Endothelial cell of umbilical vein (primary cell): ENCODE results near the gene ANKRD23. TPM values are rescaled to one million over a fixed set of nuclear protein-coding genes. Genes with fewer than 3 reads are reported as not detected.

ENCODE experiments used
- BruUV-seq: library from RNA; stranded (reverse); fragments of 400-500 nt; replicated peaks from 2 replicates; lab custom pipeline; 2021; lab: Mats Ljungman, UMichigan
- CTCF ChIA-PET: fragments of 300-600, 350-600 bp; sonication (Branson Sonifier 250); formaldehyde crosslinking; loops from one replicate; lab custom pipeline; 2021; ENCODE audit warnings: antibody characterized with exemption, inconsistent platforms; lab: Charles Lee
- POLR2A ChIA-PET: fragments of 300-600, 350-600 bp; sonication (Branson Sonifier 250); formaldehyde crosslinking; loops from one replicate; lab custom pipeline; 2021; ENCODE audit warnings: antibody characterized with exemption, inconsistent platforms; lab: Charles Lee
- DNase-seq: peaks from one replicate; pipeline ENCODE4 v3.0.0-alpha.2; 2011; ENCODE audit warnings: low read depth, low spot score
- FAIRE-seq: peaks from 2 replicates; lab custom pipeline; 2011; peaks lifted over from hg19 to GRCh38; lab: Jason Lieb, UNC
- H2AFZ ChIP-seq: 2 replicates; pipeline ENCODE4 v1.6.0; 2012; ENCODE audit warnings: low read depth, low read length, control low read depth, inconsistent platforms
- H3K27ac ChIP-seq: 2 replicates; pipeline ENCODE4 v1.5.1; 2011; ENCODE audit warnings: low read depth, mild to moderate bottlenecking, control low read depth, low read length, moderate library complexity; ENCODE audit not compliant: insufficient read depth
- H3K27me3 ChIP-seq, 2 experiments: 2 replicates each; pipeline versions ENCODE4 v1.6.0 to v1.6.1; 2011; ENCODE audit warnings: low read length in 2 of 2, mixed read lengths in 1 of 2; ENCODE audit not compliant: control insufficient read depth in 2 of 2, insufficient read depth in 2 of 2
- H3K36me3 ChIP-seq, 2 experiments: 2 replicates in 1 of 2; 3 replicates in 1 of 2; pipeline ENCODE4 v1.5.1; 2011; ENCODE audit warnings: low read length in 2 of 2, mild to moderate bottlenecking in 1 of 2, moderate library complexity in 1 of 2; ENCODE audit not compliant: control insufficient read depth in 2 of 2, insufficient read depth in 2 of 2; ENCODE audit errors: extremely low read depth in 1 of 2
- H3K4me1 ChIP-seq: 3 replicates; pipeline ENCODE4 v1.5.1; 2011; ENCODE audit warnings: mild to moderate bottlenecking, low read length; ENCODE audit not compliant: control insufficient read depth, insufficient read depth; ENCODE audit errors: extremely low read depth
- H3K4me2 ChIP-seq: 2 replicates; pipeline ENCODE4 v1.6.1; 2011; ENCODE audit warnings: low read length, control low read depth, mixed read lengths; ENCODE audit not compliant: insufficient read depth
- H3K4me3 ChIP-seq, 3 experiments: fragments of 200-600 bp in 1 of 3; sonication (generic), shearing (Covaris generic) in 1 of 3; replicated peaks in 1 of 3; 2 replicates each; pipeline ENCODE4 v1.5.1; 2011 to 2016; ENCODE audit warnings: control low read depth in 3 of 3, low read length in 3 of 3, mild to moderate bottlenecking in 2 of 3, inconsistent platforms in 1 of 3, low read depth in 1 of 3, moderate library complexity in 1 of 3; ENCODE audit not compliant: insufficient read depth in 1 of 3
- H3K79me2 ChIP-seq: 2 replicates; pipeline ENCODE4 v1.6.0; 2012; ENCODE audit warnings: low read length, inconsistent platforms; ENCODE audit not compliant: control insufficient read depth, insufficient read depth
- H3K9ac ChIP-seq: replicated peaks from 2 replicates; pipeline ENCODE3; 2011; ENCODE audit warnings: low read length, control low read depth; ENCODE audit not compliant: insufficient read depth; ENCODE audit errors: extremely low read depth
- H3K9me1 ChIP-seq: replicated peaks from 3 replicates; pipeline ENCODE4 v1.6.0; 2011; ENCODE audit warnings: mild to moderate bottlenecking, low read length; ENCODE audit not compliant: control insufficient read depth, insufficient read depth; ENCODE audit errors: extremely low read depth
- H3K9me3 ChIP-seq: replicated peaks from 2 replicates; pipeline ENCODE4 v1.5.1; 2012; ENCODE audit warnings: low read length, inconsistent platforms; ENCODE audit not compliant: control insufficient read depth, insufficient read depth
- H4K20me1 ChIP-seq: replicated peaks from 2 replicates; pipeline ENCODE3; 2011; ENCODE audit warnings: mild to moderate bottlenecking, low read length; ENCODE audit not compliant: control insufficient read depth, insufficient read depth; ENCODE audit errors: extremely low read depth
- CTCF ChIP-seq, 2 donors: IDR thresholded peaks; 1 replicate in 1 of 2; 2 replicates in 1 of 2; pipeline ENCODE4 v1.5.1; 2011; ENCODE audit warnings: low read length in 2 of 2, mild to moderate bottlenecking in 2 of 2, moderate library complexity in 2 of 2, control low read depth in 1 of 2, inconsistent platforms in 1 of 2, low read depth in 1 of 2; ENCODE audit not compliant: insufficient read depth in 1 of 2; ENCODE audit errors: extremely low read depth in 1 of 2
- EZH2 ChIP-seq: IDR thresholded peaks from 2 replicates; pipeline ENCODE4 v1.6.1; 2012; ENCODE audit warnings: borderline replicate concordance, low read depth, mild to moderate bottlenecking, moderate library complexity, low read length, inconsistent platforms; ENCODE audit not compliant: severe bottlenecking
- FOS ChIP-seq: IDR thresholded peaks from 2 replicates; pipeline ENCODE4 v1.6.1; 2011; ENCODE audit warnings: mild to moderate bottlenecking, low read length, moderate library complexity, borderline replicate concordance; ENCODE audit not compliant: insufficient read depth
- GATA2 ChIP-seq: IDR thresholded peaks from 2 replicates; pipeline ENCODE4 v1.7.0; 2011; ENCODE audit warnings: low read depth, mild to moderate bottlenecking, moderate library complexity, mixed read lengths, low read length; ENCODE audit not compliant: insufficient read length, insufficient read depth
- JUN ChIP-seq: IDR thresholded peaks from 2 replicates; pipeline ENCODE4 v1.6.1; 2011; ENCODE audit warnings: borderline replicate concordance, low read depth; ENCODE audit not compliant: insufficient read length, insufficient read depth
- MYC ChIP-seq: IDR thresholded peaks from one replicate; pipeline ENCODE4 v1.6.1; 2011; ENCODE audit warnings: mild to moderate bottlenecking, low read depth, low read length
- POLR2A ChIP-seq: IDR thresholded peaks from 2 replicates; pipeline ENCODE4 v1.6.1; 2012; ENCODE audit warnings: low read depth, mild to moderate bottlenecking, control low read depth, low read length
- POLR2AphosphoS5 ChIP-seq: IDR thresholded peaks from 2 replicates; pipeline ENCODE4 v1.6.1; 2012; ENCODE audit warnings: low read depth, mild to moderate bottlenecking, control low read depth, low read length, moderate library complexity; ENCODE audit not compliant: insufficient read depth
- dilution Hi-C: fragments of 300-500 bp; cut with MboI; formaldehyde crosslinking; loops from one replicate; pipeline ENCODE4 v1.15.0; 2019; ENCODE audit warnings: low sequenced_read_pairs; ENCODE audit not compliant: extremely low pct_ligation_motif_present
- intact Hi-C: fragments of 100-400 bp; cut with micrococcal nuclease; formaldehyde crosslinking; loops from one replicate; pipeline ENCODE4 v1.10.0; 2022
- polyA plus RNA-seq, 4 experiments: library from polyadenylated mRNA; depleted of rRNA in 3 of 4; stranded (reverse) in 3 of 4; unstranded in 1 of 4; fragments of >200 nt; gene quantifications; 2 replicates each; pipeline versions ENCODE4 v1.2.1 to v1.2.3, GENCODE V29; 2011 to 2012; ENCODE audit warnings: missing spikeins in 1 of 4
- total RNA-seq: library from RNA; stranded (reverse); gene quantifications from 2 replicates; pipeline ENCODE4 v1.2.3, GENCODE V29; 2021
- TF ChIP-seq, protein P1 (sequence below): IDR thresholded peaks from 2 replicates; pipeline ENCODE4 v1.6.1; 2011; ENCODE audit not compliant: insufficient read depth, insufficient read length

ANKRD23 gene
- total and polyA plus RNA-seq, 2 donors (not counting 3 experiments of a cell fraction or from before 2014, with no cell fraction given) = 1.7 to 3.6 TPM

DNA sequence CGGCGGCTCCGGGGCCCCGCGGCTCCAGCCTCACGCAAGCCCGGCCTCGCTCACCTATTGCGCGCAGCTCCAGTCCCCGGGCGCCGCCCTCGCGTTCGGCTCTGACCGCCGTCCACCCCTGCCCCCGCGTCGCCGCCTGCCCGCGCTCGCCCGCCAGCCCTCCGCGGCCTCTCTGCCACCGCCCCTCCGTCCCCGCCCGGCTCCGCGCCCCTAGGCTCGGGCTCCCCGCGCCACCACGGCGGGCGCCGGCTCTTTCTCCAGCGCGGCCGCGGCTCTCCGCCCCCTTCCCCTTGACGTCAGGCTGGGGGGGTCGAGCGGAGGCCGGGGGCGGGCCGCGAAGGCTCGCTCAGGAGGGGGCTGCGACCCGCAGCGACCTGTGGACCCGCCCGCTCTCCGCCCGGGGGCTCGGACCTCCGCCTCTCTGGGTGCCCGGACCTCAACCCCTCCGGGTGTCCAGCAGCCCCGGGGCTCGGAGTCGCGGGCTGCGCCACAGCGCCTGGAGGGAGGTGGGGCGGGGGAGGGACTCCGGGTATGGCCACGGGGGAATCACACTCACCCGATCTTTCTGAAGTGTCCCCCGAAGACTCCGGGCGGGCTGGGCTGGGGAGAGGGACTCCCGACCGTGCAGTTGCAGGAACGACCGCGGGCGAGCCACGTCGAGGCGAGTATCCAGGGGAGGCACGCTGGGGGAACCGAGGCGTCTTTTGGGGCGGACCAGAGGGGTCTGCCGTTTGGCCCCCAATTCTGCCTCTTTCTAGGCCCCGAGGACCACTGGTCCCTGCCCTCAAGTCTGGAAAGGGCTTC is 26.2 kb upstream of the ANKRD23 start, which contains the start of gene SEMA4C:
Gene SEMA4C (minus strand): TSS at position 259 of the 804 bp plus-strand sequence. CDS start 2,194 bp downstream, outside the sequence.
- TF ChIP-seq MYC (no peak), JUN (no peak), EZH2 (peak; percentile 48)
- H3K9me3 ChIP-seq = no peaks in the 10 kb centered on the region
- H3K4me1 ChIP-seq = peaks cover 33% of the 10 kb centered on the region
- peak within 1 kb of the TSS; percentile 60 for H3K4me2 ChIP-seq
- ChIA-PET CTCF (interaction anchor here (6.5 kb wide), 1 partner anchor 11 kb away, joined by 81 read pairs; the partner anchor contains the start of gene ANKRD39), POLR2A (no interaction called here)
- H3K36me3 ChIP-seq = peaks cover 1 to 7% of the 10 kb centered on the region in 2 experiments
- H4K20me1 ChIP-seq = no peaks in the 10 kb centered on the region
- H3K27me3 ChIP-seq = peaks cover 12 to 16% of the 10 kb centered on the region in 2 experiments
- intact Hi-C loops = no loop called here
- DNase-seq (peak; percentile 45), FAIRE-seq (peak; percentile 28)
- dilution Hi-C loops = no loop called here
- H3K9ac ChIP-seq = peak within 1 kb of the TSS; percentile 76
- BruUV-seq = no TSS peak
- H3K27ac ChIP-seq = no peak within 1 kb of the TSS
- H3K4me3 ChIP-seq = peak within 1 kb of the TSS; percentile 59 to 86 (median 65)
- peak within 1 kb of the TSS; percentile 47 for H2AFZ ChIP-seq
- no peaks in the 10 kb centered on the region for H3K79me2 ChIP-seq
- H3K9me1 ChIP-seq = no peaks in the 10 kb centered on the region

DNA sequence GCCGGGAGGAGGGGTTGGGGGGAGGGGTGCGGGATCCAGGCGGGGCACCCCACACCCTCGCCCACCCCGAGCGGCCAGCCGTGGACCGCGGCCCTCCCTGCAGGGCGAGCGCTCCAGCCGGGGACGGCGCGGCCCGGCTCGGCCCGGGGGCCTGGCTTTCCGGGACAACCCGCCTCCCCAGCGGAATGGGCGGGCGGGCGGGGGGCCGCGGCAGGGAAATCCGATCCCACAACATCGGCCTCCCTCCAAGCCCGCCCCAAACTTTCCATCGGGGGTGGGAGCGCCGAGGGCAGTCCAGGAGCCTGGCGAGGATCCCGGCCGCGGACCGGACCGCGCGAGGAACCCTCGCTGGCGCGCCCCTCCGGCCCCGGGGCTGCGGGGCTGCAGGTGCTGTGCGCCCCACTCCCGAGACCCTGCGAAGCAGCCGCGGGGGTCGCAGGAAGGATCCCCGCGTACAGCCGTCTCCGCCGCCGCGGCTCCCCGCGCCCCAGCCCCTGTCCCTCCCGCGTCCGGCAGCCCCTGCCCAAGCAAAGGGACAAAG is 25.5 kb upstream of the ANKRD23 start:
- H2AFZ ChIP-seq = peak overlapping the region; percentile 47
- BruUV-seq = no TSS peak
- FAIRE-seq (peak; percentile 12), DNase-seq (peak; percentile 55)
- dilution Hi-C loops = no loop called here
- H3K27ac ChIP-seq = no peak overlapping the region
- no peaks in the 10 kb centered on the region for H3K9me3 ChIP-seq
- CTCF ChIA-PET = interaction anchor here (1.0 to 6.5 kb wide), 7 partner anchors 10 to 85 kb away, joined by 3 to 81 read pairs (median 4); partner anchors contain the start of genes ANKRD39 and CNNM3
- peak overlapping the region; percentile 59 to 86 (median 65) for H3K4me3 ChIP-seq
- peak overlapping the region; percentile 76 for H3K9ac ChIP-seq
- no peaks in the 10 kb centered on the region for H4K20me1 ChIP-seq
- no peak for TF ChIP-seq MYC
- TF ChIP-seq FOS = no peak
- TF ChIP-seq JUN = no peak
- TF ChIP-seq CTCF (IDR thresholded peaks at IDR 0.05; ENCODE audit: extremely low read depth in 1 of 2, insufficient read depth in 1 of 2, low read depth in 1 of 2, low read length in 2 of 2) = no peak
- TF ChIP-seq POLR2A = no peak
- no peak for TF ChIP-seq POLR2AphosphoS5
- TF ChIP-seq, protein P1, sequence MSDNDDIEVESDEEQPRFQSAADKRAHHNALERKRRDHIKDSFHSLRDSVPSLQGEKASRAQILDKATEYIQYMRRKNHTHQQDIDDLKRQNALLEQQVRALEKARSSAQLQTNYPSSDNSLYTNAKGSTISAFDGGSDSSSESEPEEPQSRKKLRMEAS = no peak
- no peak for TF ChIP-seq EZH2
- TF ChIP-seq GATA2 = no peak
- peak overlapping the region; percentile 60 for H3K4me2 ChIP-seq
- H3K36me3 ChIP-seq = peaks cover 4 to 13% of the 10 kb centered on the region in 2 experiments
- intact Hi-C loops = no loop called here
- POLR2A ChIA-PET = interaction anchor here (1.1 kb wide), 1 partner anchor 12 kb away, joined by 6 read pairs; the partner anchor contains the start of gene ANKRD39
- peaks cover 10 to 16% of the 10 kb centered on the region in 2 experiments for H3K27me3 ChIP-seq
- no peaks in the 10 kb centered on the region for H3K9me1 ChIP-seq
- no peaks in the 10 kb centered on the region for H3K79me2 ChIP-seq
- H3K4me1 ChIP-seq = peaks cover 34% of the 10 kb centered on the region
